CD8-positive, alpha-beta memory T cell (primary cell): Measurements from ENCODE around the gene HMMR. TPM values are rescaled to one million over a fixed set of nuclear protein-coding genes. Genes with fewer than 3 reads are reported as not detected.
"Not testable (repeated sequence)": the region's sequence is repeated elsewhere in the genome, so short reads cannot be mapped to it uniquely, and the experiment has no call there.

ENCODE experiments used
- CTCF ChIA-PET: fragments of 350-600 bp; sonication (Branson Sonifier 250); formaldehyde crosslinking; loops from one replicate; lab custom pipeline; 2021; ENCODE audit warnings: antibody characterized with exemption; lab: Charles Lee
- POLR2A ChIA-PET: fragments of 350-600 bp; sonication (Branson Sonifier 250); formaldehyde crosslinking; loops from one replicate; lab custom pipeline; 2021; ENCODE audit warnings: antibody characterized with exemption; lab: Charles Lee
- DNase-seq, 5 donors: peaks; one replicate each; pipeline versions ENCODE4 v3.0.0 to v3.0.0-alpha.2; 2020 to 2022; ENCODE audit warnings: mixed read lengths in 1 of 5
- H3K27ac ChIP-seq: one replicate; pipeline ENCODE4 v1.7.0; 2013; ENCODE audit warnings: low read depth, mild to moderate bottlenecking, low read length, moderate library complexity
- H3K27me3 ChIP-seq: 2 replicates; pipeline ENCODE4 v1.7.0; 2013; ENCODE audit warnings: low read length, mild to moderate bottlenecking; ENCODE audit not compliant: insufficient read depth, poor library complexity, severe bottlenecking
- H3K36me3 ChIP-seq: 2 replicates; pipeline ENCODE4 v1.7.0; 2013; ENCODE audit warnings: mild to moderate bottlenecking, low read length, moderate library complexity; ENCODE audit not compliant: insufficient read depth
- H3K4me1 ChIP-seq: 2 replicates; pipeline ENCODE4 v1.7.0; 2013; ENCODE audit warnings: mild to moderate bottlenecking, low read length, moderate library complexity; ENCODE audit not compliant: insufficient read depth
- H3K4me3 ChIP-seq: 2 replicates; pipeline ENCODE4 v1.7.0; 2013; ENCODE audit warnings: mild to moderate bottlenecking, low read length
- H3K9me3 ChIP-seq: 2 replicates; pipeline ENCODE4 v1.7.0; 2013; ENCODE audit warnings: mild to moderate bottlenecking, low read length
- H3K27ac Mint-ChIP-seq, 8 donors: one replicate each; pipeline ENCODE4 v1.8.0; 2020 to 2021; ENCODE audit warnings: mixed read lengths in 8 of 8, mild to moderate bottlenecking in 6 of 8, inconsistent platforms in 3 of 8, moderate library complexity in 3 of 8
- H3K27me3 Mint-ChIP-seq, 2 donors: one replicate each; pipeline ENCODE4 v1.8.0; 2020 to 2021; ENCODE audit warnings: mixed read lengths in 2 of 2, mild to moderate bottlenecking in 1 of 2, moderate library complexity in 1 of 2
- H3K36me3 Mint-ChIP-seq, 3 donors: one replicate each; pipeline ENCODE4 v1.8.0; 2020 to 2021; ENCODE audit warnings: mixed read lengths in 3 of 3, inconsistent platforms in 1 of 3, mild to moderate bottlenecking in 1 of 3
- H3K4me1 Mint-ChIP-seq, 3 donors: one replicate each; pipeline ENCODE4 v1.8.0; 2020 to 2021; ENCODE audit warnings: mixed read lengths in 3 of 3, inconsistent platforms in 1 of 3, mild to moderate bottlenecking in 1 of 3
- H3K4me3 Mint-ChIP-seq, 7 donors: one replicate each; pipeline ENCODE4 v1.8.0; 2020 to 2021; ENCODE audit warnings: mixed read lengths in 7 of 7, mild to moderate bottlenecking in 6 of 7, moderate library complexity in 4 of 7, inconsistent platforms in 2 of 7
- H3K9me3 Mint-ChIP-seq, 5 donors: one replicate each; pipeline ENCODE4 v1.8.0; 2020 to 2022; ENCODE audit warnings: mixed read lengths in 5 of 5, mild to moderate bottlenecking in 3 of 5, moderate library complexity in 2 of 5, inconsistent platforms in 1 of 5
- polyA plus RNA-seq: library from polyadenylated mRNA; unstranded; fragments of 300-500 nt; fragmentation: Illumina TruSeq; gene quantifications from one replicate; pipeline ENCODE4 v1.2.3, GENCODE V29; 2021
- total RNA-seq, 2 experiments: library from RNA; stranded (reverse); gene quantifications; one replicate each; pipeline ENCODE4 v1.2.3, GENCODE V29; 2021

The HMMR gene
- total and polyA plus RNA-seq, 3 experiments from 2014 or later, result 0.18 to 43.8 (median 40.6) TPM

DNA sequence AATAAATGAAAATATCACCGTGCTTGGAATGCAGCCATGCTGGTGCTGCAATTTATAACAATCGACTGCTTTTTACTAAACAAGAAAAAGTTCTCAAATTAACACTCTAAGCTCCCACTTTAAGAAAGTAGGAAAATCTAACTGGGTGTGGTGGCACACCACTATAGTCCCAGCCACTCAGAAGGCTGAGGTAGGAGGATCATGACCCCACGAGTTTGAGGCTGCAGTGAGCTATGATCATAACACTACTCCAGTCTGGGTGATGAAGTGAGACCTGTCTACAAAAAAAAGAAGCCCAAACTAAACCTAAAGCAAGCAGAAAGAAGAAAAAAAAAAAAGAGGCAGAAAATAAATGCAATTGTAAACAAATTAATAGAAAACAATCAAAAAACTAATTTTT lies 12.6 kb upstream of the HMMR start:
- no peak overlapping the region for H3K27ac ChIP-seq
- CTCF ChIA-PET, result interaction anchor here (0.8 kb wide), 1 partner anchor 57 kb away, joined by 3 read pairs; no protein-coding TSS in a partner anchor
- H3K4me1 ChIP-seq, result no peaks in the 10 kb centered on the region
- Mint-ChIP-seq H3K4me1 (peaks cover 2 to 18% (median 16%) of the 10 kb centered on the region in 3 donors), H3K9me3 (no peaks in the 10 kb centered on the region), H3K27me3 (no peaks in the 10 kb centered on the region), H3K4me3 (no peak overlapping the region), H3K36me3 (peaks cover 0 to 74% (median 16%) of the 10 kb centered on the region in 3 donors), H3K27ac (peak overlapping the region in 3 of 8 donors; percentile 23 to 83 (median 52))
- no peak for DNase-seq
- no peaks in the 10 kb centered on the region for H3K9me3 ChIP-seq
- H3K36me3 ChIP-seq, result peaks cover 20% of the 10 kb centered on the region
- H3K4me3 ChIP-seq, result no peak overlapping the region
- H3K27me3 ChIP-seq, result no peaks in the 10 kb centered on the region
- POLR2A ChIA-PET, result no interaction called here

GRCh38 chr5:163448491-163448890 lies 11.9 kb upstream of the HMMR start:
- peak overlapping the region in 7 of 8 donors; percentile 14 to 52 (median 23) for H3K27ac Mint-ChIP-seq
- Histone ChIP-seq H3K4me3 (no peak overlapping the region), H3K27me3 (no peaks in the 10 kb centered on the region), H3K36me3 (peaks cover 17% of the 10 kb centered on the region), H3K9me3 (no peaks in the 10 kb centered on the region), H3K27ac (no peak overlapping the region), H3K4me1 (no peaks in the 10 kb centered on the region)
- peaks cover 0 to 70% (median 16%) of the 10 kb centered on the region in 3 donors for H3K36me3 Mint-ChIP-seq
- no peak overlapping the region for H3K4me3 Mint-ChIP-seq
- ChIA-PET POLR2A (no interaction called here), CTCF (interaction anchor here (0.9 to 1.5 kb wide), 2 partner anchors 11 to 12 kb away, joined by 3 read pairs; partner anchors contain the start of genes CCNG1 and HMMR)
- no peaks in the 10 kb centered on the region for H3K27me3 Mint-ChIP-seq
- no peak for DNase-seq
- H3K4me1 Mint-ChIP-seq, result peaks cover 2 to 18% (median 14%) of the 10 kb centered on the region in 3 donors
- no peaks in the 10 kb centered on the region for H3K9me3 Mint-ChIP-seq

- no peaks in the 10 kb centered on the region for H3K9me3 Mint-ChIP-seq
- DNase-seq, result no peak
- no peak overlapping the region for H3K4me3 Mint-ChIP-seq
- no peak overlapping the region for H3K4me3 ChIP-seq
- H3K4me1 Mint-ChIP-seq, result peaks cover 9 to 36% (median 20%) of the 10 kb centered on the region in 3 donors
- peak overlapping the region in 2 of 8 donors; percentile 1 to 17 for H3K27ac Mint-ChIP-seq
- no peaks in the 10 kb centered on the region for H3K9me3 ChIP-seq
- peaks cover 4 to 68% (median 21%) of the 10 kb centered on the region in 3 donors for H3K36me3 Mint-ChIP-seq
- ChIA-PET POLR2A (no interaction called here), CTCF (no interaction called here)
- no peaks in the 10 kb centered on the region for H3K27me3 ChIP-seq
- no peaks in the 10 kb centered on the region for H3K27me3 Mint-ChIP-seq
- H3K4me1 ChIP-seq, result no peaks in the 10 kb centered on the region
- H3K27ac ChIP-seq, result no peak overlapping the region
- H3K36me3 ChIP-seq, result peaks cover 8% of the 10 kb centered on the region
Measured at GRCh38 chr5:163451489-163451888, 8.9 kb upstream of the HMMR start.

DNA sequence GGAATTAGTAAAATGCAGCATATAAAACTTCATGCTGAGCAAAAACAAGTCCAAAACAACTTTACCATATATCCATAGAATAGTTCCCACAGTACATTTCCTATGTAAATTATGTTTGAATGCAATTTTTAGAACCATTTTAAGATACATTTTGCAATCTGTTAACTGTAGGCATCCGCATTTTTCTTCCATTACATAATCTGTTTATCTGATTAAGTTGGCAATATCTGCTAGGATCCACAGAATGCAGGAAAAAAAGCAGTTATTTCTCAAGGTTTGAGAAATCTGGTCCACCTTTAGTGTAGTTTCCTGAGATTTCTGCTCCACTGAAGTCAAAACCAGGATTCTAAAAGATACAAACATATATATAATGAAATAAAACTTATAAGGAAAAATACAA lies 6.7 kb upstream of the HMMR start:
- CTCF ChIA-PET, result no interaction called here
- Histone ChIP-seq H3K9me3 (no peaks in the 10 kb centered on the region), H3K27ac (no peak overlapping the region), H3K36me3 (peaks cover 4% of the 10 kb centered on the region), H3K27me3 (no peaks in the 10 kb centered on the region), H3K4me1 (peaks cover 4% of the 10 kb centered on the region), H3K4me3 (no peak overlapping the region)
- Mint-ChIP-seq H3K36me3 (peaks cover 4 to 52% (median 13%) of the 10 kb centered on the region in 3 donors), H3K4me1 (peaks cover 15 to 37% (median 36%) of the 10 kb centered on the region in 3 donors), H3K4me3 (no peak overlapping the region), H3K27me3 (no peaks in the 10 kb centered on the region), H3K27ac (no peak overlapping the region), H3K9me3 (no peaks in the 10 kb centered on the region)
- POLR2A ChIA-PET, result no interaction called here
- no peak for DNase-seq

- H3K27me3 Mint-ChIP-seq, H3K9me3 Mint-ChIP-seq, H3K36me3 ChIP-seq, H3K27ac ChIP-seq, CTCF ChIA-PET, H3K9me3 ChIP-seq, H3K4me3 ChIP-seq, POLR2A ChIA-PET, H3K27me3 ChIP-seq, DNase-seq: not testable (repeated sequence)
- peaks cover 12% of the 10 kb centered on the region for H3K4me1 ChIP-seq
- Mint-ChIP-seq H3K4me1 (peaks cover 27 to 44% (median 42%) of the 10 kb centered on the region in 3 donors), H3K27ac (peak overlapping the region in 5 of 8 donors; percentile 21 to 70 (median 51)), H3K4me3 (peak overlapping the region in 2 of 7 donors; percentile 36 to 49), H3K36me3 (peaks cover 4 to 52% (median 11%) of the 10 kb centered on the region in 3 donors)
Measured at GRCh38 chr5:163455406-163455805, 5.0 kb upstream of the HMMR start.

GRCh38 chr5:163456029-163456589 lies 4.3 kb upstream of the HMMR start:
- POLR2A ChIA-PET, result no interaction called here
- peaks cover 4 to 50% (median 11%) of the 10 kb centered on the region in 3 donors for H3K36me3 Mint-ChIP-seq
- CTCF ChIA-PET, result no interaction called here

GRCh38 chr5:163456840-163457239 lies 3.6 kb upstream of the HMMR start:
- H3K36me3 ChIP-seq, result peaks cover 4% of the 10 kb centered on the region

More at GRCh38 chr5:163456029-163456589, 4.3 kb upstream of the HMMR start:
- peaks cover 0 to 2% (median 0%) of the 10 kb centered on the region in 5 donors for H3K9me3 Mint-ChIP-seq
- H3K27ac ChIP-seq, result no peak overlapping the region
- DNase-seq, result no peak
- H3K36me3 ChIP-seq, result peaks cover 4% of the 10 kb centered on the region
- H3K27me3 Mint-ChIP-seq, result peaks cover 0 to 5% of the 10 kb centered on the region in 2 donors
- peaks cover 31 to 51% (median 49%) of the 10 kb centered on the region in 3 donors for H3K4me1 Mint-ChIP-seq
- H3K4me1 ChIP-seq, result peaks cover 18% of the 10 kb centered on the region
- H3K4me3 ChIP-seq, result no peak overlapping the region
- peak overlapping the region in 1 of 7 donors; percentile 49 for H3K4me3 Mint-ChIP-seq
- H3K27ac Mint-ChIP-seq, result peak overlapping the region in 4 of 8 donors; percentile 21 to 79 (median 60)
- no peaks in the 10 kb centered on the region for H3K9me3 ChIP-seq
- H3K27me3 ChIP-seq, result no peaks in the 10 kb centered on the region

More at GRCh38 chr5:163456840-163457239, 3.6 kb upstream of the HMMR start:
- Histone ChIP-seq H3K9me3 (no peaks in the 10 kb centered on the region), H3K4me1 (peaks cover 22% of the 10 kb centered on the region), H3K4me3 (no peak overlapping the region), H3K27ac (no peak overlapping the region), H3K27me3 (no peaks in the 10 kb centered on the region)
- DNase-seq, result no peak
- peaks cover 0 to 5% of the 10 kb centered on the region in 2 donors for H3K27me3 Mint-ChIP-seq
- H3K4me3 Mint-ChIP-seq, result peak overlapping the region in 1 of 7 donors; percentile 46
- peaks cover 4 to 47% (median 11%) of the 10 kb centered on the region in 3 donors for H3K36me3 Mint-ChIP-seq
- H3K9me3 Mint-ChIP-seq, result peaks cover 0 to 2% (median 0%) of the 10 kb centered on the region in 5 donors
- H3K4me1 Mint-ChIP-seq, result peaks cover 35 to 56% (median 54%) of the 10 kb centered on the region in 3 donors
- POLR2A ChIA-PET, result no interaction called here
- CTCF ChIA-PET, result interaction anchor here (1.1 kb wide), 1 partner anchor 12 kb away, joined by 4 read pairs; no protein-coding TSS in a partner anchor
- H3K27ac Mint-ChIP-seq, result peak overlapping the region in 3 of 8 donors; percentile 2 to 51 (median 14)
